K562 (cell line): ENCODE data around the gene SOAT2.

Experiments
- BRD4 ChIP-seq: fragments of 200-600 bp; sonication (generic); IDR thresholded peaks from 2 replicates; pipeline ENCODE4 v1.6.1; 2017; ENCODE audit warnings: inconsistent platforms
- CEBPB ChIP-seq: fragments of 450-650 bp; IDR thresholded peaks from 2 replicates; pipeline ENCODE4 v1.6.1; 2016; ENCODE audit warnings: missing genetic modification characterization, missing compliant biosample characterization
- E2F4 ChIP-seq: sonication (generic); formaldehyde crosslinking; IDR thresholded peaks from 2 replicates; pipeline ENCODE4 v1.8.0; 2022; ENCODE audit warnings: mild to moderate bottlenecking, low read depth, missing genetic modification reagents
- GMEB1 ChIP-seq: fragments of 250-450 bp; sonication (Bioruptor Pico); IDR thresholded peaks from 2 replicates; pipeline ENCODE4 v1.4.0; 2020; ENCODE audit warnings: mild to moderate bottlenecking
- HCFC1 ChIP-seq: IDR thresholded peaks from 2 replicates; pipeline ENCODE4 v1.6.1; 2012; ENCODE audit warnings: low read depth, low read length, improper control_type of control experiment
- HMGXB4 ChIP-seq: sonication (generic); formaldehyde crosslinking; IDR thresholded peaks from 2 replicates; pipeline ENCODE4 v1.8.1; 2023; ENCODE audit warnings: mild to moderate bottlenecking, missing genetic modification reagents
- POLR2A ChIP-seq: fragments of 450-650 bp; conservative IDR thresholded peaks from 2 replicates; pipeline ENCODE4 v1.6.1; 2016
- POLR2AphosphoS5 ChIP-seq: IDR thresholded peaks from 2 replicates; pipeline ENCODE4 v1.6.1; 2011; ENCODE audit warnings: mild to moderate bottlenecking, low read depth, low read length, moderate library complexity; ENCODE audit not compliant: control insufficient read depth, insufficient read depth
- PYGO2 ChIP-seq: fragments of 450-650 bp; IDR thresholded peaks from 2 replicates; pipeline ENCODE4 v1.6.1; 2016; ENCODE audit warnings: mild to moderate bottlenecking, missing genetic modification characterization, moderate library complexity, missing compliant biosample characterization
- STAT5B ChIP-seq: fragments of 250-450 bp; sonication (Bioruptor Pico); IDR thresholded peaks from 2 replicates; pipeline ENCODE4 v1.8.0; 2021; ENCODE audit warnings: mild to moderate bottlenecking, inconsistent platforms
- TCF7L2 ChIP-seq: fragments of 150-350 bp; IDR thresholded peaks from 2 replicates; pipeline ENCODE4 v1.6.1; 2016; ENCODE audit warnings: low read depth, mild to moderate bottlenecking, low read length, moderate library complexity
- TFAP4 ChIP-seq: sonication (generic); formaldehyde crosslinking; IDR thresholded peaks from 2 replicates; pipeline ENCODE4 v1.8.0; 2022; ENCODE audit warnings: missing genetic modification reagents, mild to moderate bottlenecking, moderate library complexity, borderline replicate concordance
- ZNF592 ChIP-seq: fragments of 450-650 bp; IDR thresholded peaks from 2 replicates; pipeline ENCODE4 v1.6.1; 2017; ENCODE audit warnings: antibody characterized with exemption, mild to moderate bottlenecking

GRCh38 chr12:53054112-53054878 lies 49.0 kb upstream of the SOAT2 start:
- TF ChIP-seq HCFC1 (no peak), STAT5B (no peak), ZNF592 (no peak), PYGO2 (tag) (no peak), TCF7L2 (no peak), CEBPB (no peak; the same call in 1 of the 2 replicates), E2F4 (no peak), HMGXB4 (CRISPR knock-in tag) (no peak), BRD4 (no peak), GMEB1 (CRISPR knock-in tag) (no peak), TFAP4 (CRISPR knock-in tag) (peak; percentile 73; the same call in 1 of the 2 replicates), POLR2A (peak; percentile 80), POLR2AphosphoS5 (0 out of 2 replicates have a peak, but pooled peaks have one; percentile 35)
